Fibroblast of villous mesenchyme (primary cell): ENCODE data around the gene HNF1B. TPM values are rescaled to one million over a fixed set of nuclear protein-coding genes. Genes with fewer than 3 reads are reported as not detected.

Experiments
- DNase-seq: peaks from one replicate; pipeline ENCODE4 v3.0.0-alpha.2; 2010; ENCODE audit warnings: low read depth
- H3K4me3 ChIP-seq: 2 replicates; pipeline ENCODE4 v1.5.1; 2011; ENCODE audit warnings: low read depth, mild to moderate bottlenecking, low read length
- CTCF ChIP-seq: IDR thresholded peaks from 2 replicates; pipeline ENCODE4 v1.5.1; 2012; ENCODE audit warnings: low read depth, mild to moderate bottlenecking, low read length; ENCODE audit not compliant: insufficient read depth
- total RNA-seq: library from RNA; depleted of rRNA; stranded (reverse); fragments of >200 nt; gene quantifications from 2 replicates; pipeline ENCODE4 v1.2.3, GENCODE V29; 2012

The HNF1B gene
- total RNA-seq, 1 donor: not detected

- H3K4me3 ChIP-seq: no peak overlapping the region
- no peak for TF ChIP-seq CTCF
- no peak for DNase-seq
Measured at GRCh38 chr17:37700881-37701280, 44.0 kb downstream of the HNF1B start.

- no peak for TF ChIP-seq CTCF
- DNase-seq: no peak
- H3K4me3 ChIP-seq: no peak overlapping the region
Measured at GRCh38 chr17:37699285-37699973, 45.4 kb downstream of the HNF1B start.

GRCh38 chr17:37698911-37699255 is 46.0 kb downstream of the HNF1B start:
- DNase-seq: no peak
- TF ChIP-seq CTCF: no peak
- H3K4me3 ChIP-seq: no peak overlapping the region

GRCh38 chr17:37698132-37698910 is 46.5 kb downstream of the HNF1B start:
- no peak for TF ChIP-seq CTCF
- no peak overlapping the region for H3K4me3 ChIP-seq
- no peak for DNase-seq

- DNase-seq: no peak
- H3K4me3 ChIP-seq: no peak overlapping the region
- no peak for TF ChIP-seq CTCF
Measured at GRCh38 chr17:37697381-37697780, 47.5 kb downstream of the HNF1B start.

GRCh38 chr17:37696366-37696765 is 48.5 kb downstream of the HNF1B start:
- DNase-seq: no peak
- TF ChIP-seq CTCF: no peak
- no peak overlapping the region for H3K4me3 ChIP-seq
